Upper lobe of right lung (tissue), 1 donor: ENCODE data around the gene CAV2. TPM values are rescaled to one million over a fixed set of nuclear protein-coding genes. Genes with fewer than 3 reads are reported as not detected.
A peak's percentile ranks its signal among the peaks of the same experiment; 100 is the strongest.

Source experiments
- ATAC-seq: fragments of 200-7000 bp; cut with Tn5 transposase; one replicate; pipeline ENCODE4 v1.9.1; 2020; ENCODE audit warnings: mild to moderate bottlenecking, moderate library complexity
- DNase-seq: peaks from one replicate; pipeline ENCODE4 v3.0.0-alpha.2; 2020
- H3K27ac ChIP-seq: fragments of 200-600 bp; one replicate; pipeline ENCODE4 v1.8.0; 2022
- H3K27me3 ChIP-seq: fragments of 200-600 bp; one replicate; pipeline ENCODE4 v1.8.0; 2022; ENCODE audit warnings: mild to moderate bottlenecking
- H3K36me3 ChIP-seq: fragments of 200-600 bp; one replicate; pipeline ENCODE4 v1.8.0; 2022
- H3K4me1 ChIP-seq: fragments of 200-600 bp; one replicate; pipeline ENCODE4 v1.8.0; 2022
- H3K4me3 ChIP-seq: fragments of 200-600 bp; one replicate; pipeline ENCODE4 v1.8.0; 2022; ENCODE audit warnings: mild to moderate bottlenecking
- H3K9me3 ChIP-seq: fragments of 200-600 bp; one replicate; pipeline ENCODE4 v1.8.0; 2022
- CTCF ChIP-seq: fragments of 200-600 bp; IDR thresholded peaks from one replicate; pipeline ENCODE4 v1.8.0; 2022; ENCODE audit warnings: antibody characterized with exemption
- intact Hi-C: fragments of 100-400 bp; cut with DNase I; formaldehyde crosslinking; loops from one replicate; pipeline ENCODE4 v1.11.0; 2022
- long read RNA-seq: library from polyadenylated mRNA; unstranded; transcript quantifications from one replicate; pipeline ENCODE4 v2.0.0, GENCODE V29; 2021
- total RNA-seq: library from RNA; stranded (reverse); fragmentation: NEBNext Ultra II Directional; extraction: Animal tissue kit (Norgen Biotek cat#: 25700); gene quantifications from one replicate; pipeline ENCODE4 v1.2.1, GENCODE V29; 2021
- donor health status: DM: no; HTN: yes; CAD: no; lungs with severe emphysema.

Gene CAV2
- 192 TPM for total RNA-seq
- long read RNA-seq, transcript CAV2-214 (2 exons, 787 nt), result minor isoform, 26 of 660 reads
- long read RNA-seq, transcript CAV2-203 (2 exons, 1,179 nt), result minor isoform, 6 of 660 reads
- long read RNA-seq, transcript CAV2-201 (3 exons, 3,301 nt), result major isoform, 591 of 660 reads
- long read RNA-seq, transcript CAV2-202 (2 exons, 776 nt), result minor isoform, 15 of 660 reads
- long read RNA-seq, partial matches to known transcripts, result 0 of 660 reads
- long read RNA-seq, other reads (novel, unspliced or antisense), result 22 of 660 reads

GRCh38 chr7:116499168-116500077 lies at the start of gene CAV2:
Gene CAV2, plus strand, starts transcription at chr7:116499738. Its CDS starts 44 bp downstream, at chr7:116499782.
- H3K4me3 ChIP-seq, result peak within 1 kb of the TSS; percentile 77
- intact Hi-C loops, result no loop called here
- peak; percentile 95 for ATAC-seq
- DNase-seq, result peak; percentile 91
- no peaks in the 10 kb centered on the region for H3K4me1 ChIP-seq
- no peaks in the 10 kb centered on the region for H3K9me3 ChIP-seq
- no peaks in the 10 kb centered on the region for H3K27me3 ChIP-seq
- TF ChIP-seq CTCF, result no peak
- no peaks in the 10 kb centered on the region for H3K36me3 ChIP-seq
- H3K27ac ChIP-seq, result peak within 1 kb of the TSS; percentile 94

- DNase-seq (no peak), ATAC-seq (no peak)
- Histone ChIP-seq H3K36me3 (no peaks in the 10 kb centered on the region), H3K4me3 (no peak overlapping the region), H3K9me3 (no peaks in the 10 kb centered on the region), H3K27me3 (no peaks in the 10 kb centered on the region), H3K27ac (peak overlapping the region; percentile 8), H3K4me1 (peaks cover 9% of the 10 kb centered on the region)
- TF ChIP-seq CTCF, result no peak
- intact Hi-C loops, result no loop called here
Measured at GRCh38 chr7:116449950-116450349, 49.6 kb upstream of the CAV2 start.

- intact Hi-C loops, result no loop called here
- Histone ChIP-seq H3K4me3 (no peak overlapping the region), H3K9me3 (no peaks in the 10 kb centered on the region), H3K27ac (no peak overlapping the region), H3K4me1 (peaks cover 5% of the 10 kb centered on the region), H3K36me3 (no peaks in the 10 kb centered on the region), H3K27me3 (no peaks in the 10 kb centered on the region)
- DNase-seq, result no peak
- ATAC-seq, result no peak
- TF ChIP-seq CTCF, result no peak
Measured at GRCh38 chr7:116451957-116452729, 47.4 kb upstream of the CAV2 start.

- no peaks in the 10 kb centered on the region for H3K9me3 ChIP-seq
- no peak for DNase-seq
Measured at GRCh38 chr7:116454377-116454776, 45.2 kb upstream of the CAV2 start.

More at GRCh38 chr7:116454377-116454776, 45.2 kb upstream of the CAV2 start:
- Histone ChIP-seq H3K27me3 (no peaks in the 10 kb centered on the region), H3K4me3 (no peak overlapping the region), H3K36me3 (no peaks in the 10 kb centered on the region), H3K4me1 (no peaks in the 10 kb centered on the region), H3K27ac (no peak overlapping the region)
- intact Hi-C loops, result no loop called here
- no peak for ATAC-seq
- no peak for TF ChIP-seq CTCF
